Effector CD4-positive, alpha-beta T cell (primary cell): ENCODE results near the gene FBRS.
"Not testable (repeated sequence)": the region's sequence is repeated elsewhere in the genome, so short reads cannot be mapped to it uniquely, and the experiment has no call there.

Source experiments
- DNase-seq: peaks from one replicate; pipeline ENCODE4 v3.0.0-alpha.2; 2020
- total RNA-seq: gene quantifications from one replicate; lab custom pipeline; 2026; lab: John Stamatoyannopoulos, UW

Gene FBRS
- total RNA-seq, result 183 reads per million, percentile 91 among the genes with 10 or more reads in this experiment

DNA sequence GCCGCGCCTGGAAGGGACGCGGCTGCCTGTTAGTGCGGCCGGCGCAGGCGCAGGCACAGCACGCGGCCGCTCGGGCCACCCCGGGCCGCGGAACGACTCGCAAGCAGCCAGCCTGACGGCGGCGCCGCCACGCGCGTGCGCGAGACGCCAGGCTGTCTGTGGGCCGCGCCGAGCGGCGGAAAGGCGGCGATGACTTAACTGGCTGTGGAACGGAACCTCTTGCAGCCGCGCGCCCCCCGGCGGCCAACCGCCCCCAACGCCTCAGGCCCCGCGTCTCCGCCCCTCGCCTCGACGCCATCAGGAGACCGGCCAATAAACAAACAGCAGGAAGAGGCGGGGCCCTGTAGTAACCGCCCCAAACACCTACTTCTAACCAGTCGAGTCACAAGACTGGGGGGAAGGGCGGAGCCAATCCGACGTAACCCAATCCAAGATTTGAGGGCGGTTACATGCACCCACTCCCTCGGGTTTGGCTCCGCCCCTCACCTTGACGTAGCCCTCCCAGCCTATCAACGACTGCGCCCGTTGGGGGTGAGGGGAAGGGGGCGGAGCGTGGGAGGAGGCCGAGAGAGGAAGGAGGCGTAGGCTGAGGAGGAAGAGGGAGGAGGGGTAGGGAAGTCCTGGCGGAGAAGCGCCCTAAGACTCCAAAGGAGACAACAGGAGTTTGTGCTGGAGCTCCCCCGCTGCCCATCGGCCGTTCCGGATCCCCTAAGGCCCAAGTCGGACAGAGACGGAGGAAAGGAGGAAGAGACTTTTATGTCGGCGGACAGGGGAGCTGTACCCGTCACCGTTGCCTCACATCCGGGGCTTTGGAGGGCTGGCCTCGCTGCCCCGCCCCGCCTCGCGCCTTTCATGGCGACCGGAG is at the start of gene FBRS:
Gene FBRS (plus strand): TSS at position 566 of the 865 bp plus-strand sequence. CDS start 1,088 bp downstream, outside the sequence.
- DNase-seq, result peak; percentile 100

DNA sequence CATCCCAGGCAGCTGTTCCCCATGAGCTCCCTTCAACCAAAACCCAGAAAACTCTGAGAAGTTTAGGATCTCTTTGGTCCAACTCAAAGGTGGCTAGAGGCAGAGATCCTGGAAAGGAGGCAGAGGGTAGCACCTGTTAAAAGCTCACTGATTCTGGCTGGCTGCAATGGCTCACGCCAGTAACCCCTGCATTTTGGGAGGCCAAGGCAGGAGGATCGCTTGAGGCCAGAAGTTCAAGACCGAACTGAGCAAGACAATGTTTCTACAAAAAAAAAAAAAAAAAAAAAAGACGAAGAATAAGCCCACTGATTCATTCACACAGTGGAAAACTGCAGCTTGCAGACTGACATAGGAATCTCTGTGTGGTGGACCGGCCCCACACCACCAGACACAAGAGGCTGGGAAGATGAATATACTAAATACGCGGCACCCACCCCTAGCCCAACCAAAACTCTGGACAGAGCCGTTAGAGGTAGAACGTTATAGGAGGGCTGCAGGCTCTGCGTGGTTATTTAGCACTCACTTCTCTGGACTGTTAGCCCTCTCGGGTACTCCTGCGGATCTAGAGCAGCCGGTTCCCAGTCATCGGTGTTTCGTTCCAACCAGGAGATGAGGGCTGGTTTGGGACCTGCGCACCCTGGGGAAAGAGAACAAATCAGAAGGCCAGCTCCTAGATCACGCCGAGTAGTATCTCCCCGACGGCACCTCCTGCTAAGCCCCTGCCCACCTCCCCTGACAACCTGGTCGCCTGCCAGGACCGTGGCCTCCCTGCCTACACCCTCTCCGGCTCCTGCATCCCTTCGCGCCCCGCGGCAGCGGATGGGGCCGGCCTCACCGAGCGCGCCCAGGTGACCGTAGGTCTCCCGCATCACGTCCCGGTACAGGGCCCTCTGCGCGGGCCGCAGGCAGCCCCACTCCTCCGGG is 49.0 kb upstream of the FBRS start:
- DNase-seq, result no peak

DNA sequence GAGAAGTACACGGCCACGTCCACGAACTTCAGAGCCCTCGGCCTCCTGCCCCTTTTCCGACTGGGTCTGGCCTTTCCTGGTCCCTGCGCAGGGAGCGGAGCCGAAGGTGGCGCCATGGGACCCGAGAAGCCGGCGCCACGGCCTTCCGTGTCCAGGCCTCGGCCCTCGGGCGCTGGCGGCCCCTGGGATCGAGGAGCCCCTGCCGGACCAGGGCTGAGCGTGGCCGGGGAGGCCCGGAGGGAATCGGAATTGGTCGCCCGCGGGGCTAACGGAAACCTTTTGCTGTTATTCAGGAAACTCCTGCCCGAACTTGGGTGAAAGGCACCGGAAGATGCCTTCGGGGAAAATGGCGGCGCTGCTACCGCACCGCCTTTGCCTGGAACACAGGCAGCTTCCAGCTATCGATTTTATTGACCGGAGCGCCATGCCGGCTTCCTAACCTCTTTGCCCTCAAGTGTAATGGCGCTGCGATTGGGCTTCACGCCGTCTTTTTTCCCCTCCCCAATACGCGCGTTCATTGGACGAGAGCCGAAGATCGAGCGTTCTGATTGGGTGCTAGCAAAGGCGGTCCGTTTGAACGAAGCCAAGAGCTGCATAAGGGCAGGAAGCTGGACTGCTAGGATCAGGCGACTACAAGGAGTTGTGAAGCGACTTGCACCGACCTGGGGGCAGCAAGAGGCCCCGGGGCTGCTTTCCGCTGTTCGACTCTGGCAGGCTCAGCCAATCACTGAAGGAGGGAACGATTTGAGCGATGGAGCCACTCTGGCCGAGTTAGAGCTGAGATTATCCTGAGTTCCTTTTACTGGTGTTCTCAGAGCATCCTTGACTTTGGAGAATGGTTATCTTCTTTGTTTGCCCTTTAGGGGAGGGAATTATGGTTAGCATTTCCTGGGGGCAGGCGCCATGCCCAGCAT is 48.0 kb upstream of the FBRS start, which contains the start of gene ZNF689:
Gene ZNF689 (minus strand): TSS at position 464 of the 914 bp plus-strand sequence. CDS start 348 bp downstream, at position 116.
- peak; percentile 94 for DNase-seq

DNA sequence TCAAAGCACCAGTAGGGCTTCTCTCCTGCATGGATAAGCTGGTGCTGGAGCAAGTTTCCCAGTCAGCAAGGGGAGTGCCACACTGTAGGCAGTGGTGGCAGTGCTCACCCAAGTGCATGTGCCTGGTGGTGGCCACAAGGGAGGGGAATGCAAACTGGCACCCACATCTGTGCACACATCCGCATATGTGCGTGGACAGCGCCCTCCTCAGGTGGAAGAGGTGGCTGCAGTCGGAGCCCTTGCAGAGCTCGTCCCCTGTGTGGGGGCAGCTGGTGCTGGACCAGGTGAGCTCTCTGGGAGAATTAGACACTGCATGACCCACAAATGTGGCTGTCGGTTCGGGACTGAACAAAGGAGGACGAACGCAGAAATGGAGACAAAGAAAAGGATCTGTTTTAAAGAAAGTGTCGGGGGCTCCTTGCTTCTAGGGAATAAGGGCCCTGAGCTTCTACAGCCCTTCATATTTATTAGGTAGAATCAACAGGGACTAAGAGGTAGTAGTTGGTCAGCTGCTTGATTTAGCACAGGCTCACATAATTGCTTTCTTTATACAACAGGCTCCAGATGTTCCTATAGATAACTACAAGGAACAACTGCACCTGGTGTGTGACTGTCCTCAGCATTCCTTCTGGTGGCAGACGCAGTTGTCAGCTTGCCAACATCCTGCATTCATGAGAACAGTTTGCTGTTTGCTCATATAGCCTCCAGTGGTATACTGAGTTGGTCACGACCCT is 42.7 kb upstream of the FBRS start:
- DNase-seq, result peak; percentile 63

DNA sequence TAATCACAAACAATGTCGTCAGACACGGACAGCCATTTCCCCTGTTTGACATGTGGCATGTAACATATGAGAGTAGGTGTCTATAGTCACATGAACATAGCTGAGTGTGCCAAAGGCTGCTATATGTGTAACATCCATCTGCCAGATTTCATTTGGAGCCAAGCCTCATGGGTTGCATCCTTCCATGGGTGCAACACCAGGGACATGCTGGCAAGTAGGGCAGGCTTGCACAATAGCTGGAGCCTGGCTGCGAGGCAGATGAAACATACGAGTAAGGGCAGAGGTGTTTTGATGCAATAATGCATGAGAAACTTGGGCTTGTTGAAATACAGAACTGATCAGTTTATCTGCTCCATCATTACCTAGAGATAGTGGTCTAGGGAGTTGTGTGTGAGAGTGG is 39.0 kb upstream of the FBRS start:
- no peak for DNase-seq

DNA sequence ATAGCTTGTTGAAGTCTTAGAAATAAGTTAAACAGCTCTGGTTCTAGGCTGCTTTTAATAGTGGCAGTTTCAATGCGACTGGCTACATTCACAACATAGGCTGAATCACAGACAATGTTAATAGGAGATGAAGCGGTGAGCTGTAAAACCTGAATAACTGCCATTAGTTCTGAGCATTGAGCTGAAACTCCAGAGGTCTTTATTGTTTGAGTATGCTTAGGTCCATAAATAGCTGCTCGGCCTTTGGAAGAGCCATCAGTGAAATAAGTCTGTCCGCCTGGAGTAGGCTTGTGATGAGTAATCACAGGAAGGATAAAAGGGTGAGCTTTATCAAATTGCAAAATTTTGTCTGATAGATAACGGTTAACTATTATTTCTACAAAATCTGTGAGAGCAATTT is 38.6 kb upstream of the FBRS start:
- DNase-seq, result no peak

DNA sequence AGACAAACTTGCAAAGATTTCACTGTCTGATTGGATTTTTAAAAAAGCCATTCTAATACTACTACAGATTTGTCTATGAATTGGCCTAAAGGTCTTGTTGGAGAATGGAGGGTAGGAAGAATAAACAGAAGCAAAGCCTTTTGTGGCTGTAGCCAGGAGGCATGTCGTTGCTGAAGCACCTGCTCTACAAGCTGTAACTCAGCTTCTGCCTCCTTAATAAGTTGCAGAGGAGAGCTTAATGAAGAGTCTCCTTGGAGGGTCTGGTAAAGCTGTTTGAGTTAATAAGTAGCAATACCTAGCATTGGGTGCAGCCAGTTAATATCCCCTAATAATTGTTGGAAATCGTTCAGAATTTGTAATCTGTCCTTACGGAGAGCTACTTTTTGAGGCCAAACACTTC is 38.1 kb upstream of the FBRS start:
- DNase-seq, result no peak

DNA sequence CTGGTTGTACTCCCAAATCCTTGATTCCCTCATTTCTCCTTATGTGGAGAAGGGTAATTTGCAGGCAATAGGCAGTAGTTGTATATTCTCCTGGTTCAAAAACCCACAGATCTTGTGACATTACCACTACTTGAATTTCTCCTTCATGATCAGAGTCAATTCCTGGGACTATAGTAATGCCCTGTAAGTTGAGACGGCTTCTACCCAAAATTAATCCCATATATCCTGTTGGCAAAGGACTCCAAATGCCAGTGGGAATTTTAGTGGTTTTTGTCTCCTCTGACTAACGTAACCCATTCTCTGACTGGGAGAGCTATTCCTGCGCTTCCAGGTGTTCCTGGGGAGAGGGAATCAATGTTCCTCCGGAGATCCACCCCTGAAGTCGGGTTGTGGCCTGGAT is 36.5 kb upstream of the FBRS start:
- DNase-seq, result no peak

DNA sequence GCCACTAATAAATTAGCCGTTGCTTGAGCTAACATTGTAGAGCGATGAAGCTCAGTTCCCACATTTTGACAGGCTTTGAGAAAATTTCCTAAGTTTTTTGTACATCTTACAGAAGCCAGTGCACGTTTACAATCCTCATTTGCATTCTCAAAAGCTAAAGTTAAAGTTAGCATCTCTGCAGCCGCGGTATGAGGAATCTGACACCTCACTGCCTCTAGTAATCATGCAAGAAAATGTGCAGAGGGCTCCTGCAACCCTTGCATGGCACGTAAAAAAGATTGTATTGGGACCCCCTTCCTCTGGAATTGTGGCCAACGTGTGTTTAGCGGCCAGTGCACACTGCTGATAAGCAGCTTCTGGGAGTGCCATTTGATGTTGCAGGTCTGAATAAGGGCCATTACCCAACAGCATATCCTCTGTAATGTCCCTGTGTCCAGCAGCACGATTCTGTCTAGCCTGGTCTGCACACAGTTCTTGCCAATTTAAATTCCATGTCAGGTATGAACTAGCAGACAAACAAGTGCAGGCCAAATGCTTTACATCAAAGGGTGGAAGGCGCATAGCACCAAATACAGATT is 35.7 kb upstream of the FBRS start:
- DNase-seq, result no peak

DNA sequence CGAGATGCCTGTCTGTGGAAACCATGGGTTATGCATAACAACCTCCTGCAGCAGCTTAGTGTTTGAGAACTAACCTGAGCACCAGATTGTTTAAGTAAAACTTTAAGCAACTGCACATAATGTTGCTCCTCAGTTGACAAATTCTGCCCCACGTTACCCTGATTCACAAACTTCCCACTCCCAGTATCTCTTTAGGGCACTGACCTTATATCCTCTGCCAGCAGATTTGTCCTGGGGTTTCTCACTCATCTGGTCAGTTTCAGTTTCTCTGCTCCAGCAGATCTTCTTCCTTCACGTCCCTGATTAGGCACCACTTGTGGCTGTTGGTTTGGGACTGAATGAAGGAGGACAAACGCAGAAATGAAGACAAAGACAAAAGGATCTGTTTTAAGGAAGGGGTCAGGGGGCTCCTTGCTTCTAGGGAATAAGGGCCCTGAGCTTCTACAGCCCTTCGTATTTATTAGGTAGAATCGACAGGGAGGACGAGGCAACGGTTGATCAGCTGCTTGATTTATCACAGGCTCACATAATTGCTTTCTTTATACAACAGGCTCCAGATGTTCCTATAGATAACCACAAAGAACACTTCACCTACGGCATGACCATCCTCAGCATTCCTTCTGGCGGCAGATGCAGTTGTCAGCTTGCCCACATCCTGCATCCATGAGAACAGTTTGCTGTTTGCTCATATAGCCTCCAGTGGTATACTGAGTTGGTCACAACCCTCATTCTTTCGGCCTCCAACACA is 34.5 kb upstream of the FBRS start:
- no peak for DNase-seq

DNA sequence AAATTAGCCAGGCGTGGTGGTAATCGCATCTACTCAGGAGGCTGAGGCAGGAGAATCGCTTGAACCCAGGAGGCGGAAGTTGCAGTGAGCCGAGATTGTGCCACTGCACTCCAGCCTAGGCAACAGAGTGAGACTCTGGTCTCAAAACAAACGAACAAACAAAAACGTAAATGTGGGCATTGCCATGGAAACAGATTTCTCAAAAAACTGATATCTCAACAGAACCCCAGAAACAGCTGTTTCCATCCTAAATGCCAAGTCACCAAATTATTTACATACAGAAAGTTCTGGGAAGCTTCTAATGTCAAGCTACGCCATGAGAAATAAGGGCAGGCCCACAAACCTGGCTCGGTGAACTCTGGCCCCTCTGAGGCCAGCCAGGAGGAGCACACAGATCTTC is 32.0 kb upstream of the FBRS start:
- no peak for DNase-seq

DNA sequence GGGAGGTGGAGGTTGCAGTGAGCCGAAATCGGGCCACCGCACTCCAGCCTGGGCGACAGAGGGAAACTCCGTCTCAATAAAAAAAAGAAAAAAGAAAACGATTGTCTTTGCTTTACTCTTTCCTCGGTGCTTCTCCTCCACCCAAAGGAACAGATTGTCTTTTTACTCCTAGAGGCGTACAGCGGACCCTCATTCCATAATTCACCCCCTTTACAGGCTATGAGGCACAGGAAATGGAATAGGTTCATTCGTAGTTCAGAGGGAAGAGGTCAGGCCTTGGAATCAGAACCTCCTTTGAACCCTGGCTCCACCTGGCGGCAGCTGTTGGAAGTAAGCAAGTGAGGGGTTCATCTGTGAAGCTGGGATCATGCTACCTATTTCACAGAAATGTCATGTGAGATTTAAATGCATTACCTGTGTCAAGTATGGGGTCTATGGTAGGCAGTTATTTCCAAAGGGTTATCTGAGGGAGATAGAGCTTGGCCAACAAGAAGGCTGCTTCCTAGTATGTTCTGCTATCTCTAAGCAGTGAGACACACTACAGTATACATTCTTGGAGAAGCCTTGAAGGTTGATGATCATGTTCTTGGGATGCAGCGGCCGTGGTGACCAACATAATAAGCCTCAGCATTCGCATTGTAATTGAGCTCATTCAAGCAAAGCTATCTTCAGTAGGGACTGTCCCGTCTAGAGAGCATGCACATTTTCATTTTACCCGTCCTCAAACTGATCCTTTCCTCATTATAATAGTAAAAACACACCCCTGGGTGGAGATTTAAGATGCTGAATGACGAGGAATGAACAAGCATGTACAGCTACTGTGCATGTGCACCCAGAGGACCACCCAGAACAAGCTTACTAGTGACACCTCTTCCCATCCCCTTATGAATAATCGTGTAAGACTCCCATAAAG is 29.3 kb upstream of the FBRS start:
- DNase-seq, result peak; percentile 83

DNA sequence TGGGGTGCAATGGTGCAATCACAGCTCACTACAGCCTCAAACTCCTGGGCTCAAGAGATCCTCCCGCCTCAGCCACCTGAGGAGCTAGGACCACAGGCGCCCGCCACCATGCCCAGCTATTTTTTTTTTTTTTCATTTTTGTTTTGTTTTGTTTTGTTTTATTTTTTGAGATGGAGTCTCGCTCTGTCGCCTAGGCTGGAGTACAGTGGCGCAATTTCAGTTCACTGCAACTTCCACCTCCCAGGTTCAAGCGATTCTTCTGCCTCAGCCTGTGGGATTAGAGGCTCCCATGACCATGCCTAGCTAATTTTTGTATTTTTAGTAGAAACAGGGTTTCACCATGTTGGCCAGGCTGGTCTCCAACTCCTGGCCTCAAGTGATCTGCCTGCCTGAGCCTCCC is 25.8 kb upstream of the FBRS start:
- not testable (repeated sequence) for DNase-seq

DNA sequence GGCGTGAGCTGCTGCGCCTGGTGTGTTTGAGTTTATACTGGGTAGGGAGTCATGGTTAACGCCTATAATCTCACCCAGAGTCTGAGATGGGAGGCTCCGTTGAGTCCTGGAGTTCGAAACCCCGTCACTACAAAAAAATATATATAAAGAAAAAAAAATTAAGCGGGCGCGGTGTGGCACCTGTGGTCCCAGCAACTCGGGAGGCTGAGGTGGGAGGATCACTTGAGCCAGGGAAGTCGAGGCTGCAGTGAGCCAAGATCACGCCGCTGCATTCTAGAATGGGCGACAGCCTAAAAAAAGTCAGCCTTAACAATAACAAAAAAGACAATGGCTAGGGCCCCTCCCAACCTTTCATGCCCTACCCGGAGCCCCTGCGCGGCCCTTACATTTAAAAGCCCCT is 24.7 kb upstream of the FBRS start:
- no peak for DNase-seq

DNA sequence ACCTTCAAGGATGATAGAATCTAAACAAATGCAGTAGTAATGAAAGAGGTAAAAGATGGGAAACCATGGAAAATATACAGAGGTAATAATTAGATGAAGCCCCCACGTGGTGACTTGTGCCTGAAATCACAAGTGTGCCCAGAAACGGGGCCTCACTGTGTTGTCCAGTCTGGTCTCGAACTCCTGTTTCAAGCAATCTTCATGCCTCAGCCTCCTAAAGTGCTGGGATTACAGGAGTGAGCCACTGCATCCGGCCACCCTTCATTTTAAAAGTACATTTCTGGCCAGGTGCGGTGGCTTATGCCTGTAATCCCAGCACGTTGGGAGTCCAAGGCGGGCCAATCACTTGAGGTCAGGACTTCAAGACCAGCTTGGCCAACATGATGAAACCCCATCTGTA is 21.6 kb upstream of the FBRS start:
- no peak for DNase-seq

DNA sequence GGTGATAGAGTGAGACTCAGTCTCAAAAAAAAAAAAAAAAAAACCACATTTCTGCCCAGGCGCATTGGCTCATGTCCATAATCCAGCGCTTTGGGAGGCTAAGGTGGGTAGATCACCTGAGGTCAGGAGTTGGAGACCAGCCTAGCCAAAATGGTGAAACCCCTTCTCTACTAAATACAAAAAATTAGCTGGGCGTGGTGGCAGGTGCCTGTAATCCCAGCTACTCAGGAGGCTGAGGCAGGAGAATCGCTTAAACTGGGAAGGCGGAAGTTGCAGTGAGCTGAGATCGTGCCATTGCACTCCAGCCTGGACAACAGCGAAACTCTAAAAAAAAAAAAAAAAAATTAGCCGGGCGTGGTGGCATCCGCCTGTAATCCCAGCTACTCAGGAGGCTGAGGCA is 21.1 kb upstream of the FBRS start:
- not testable (repeated sequence) for DNase-seq

DNA sequence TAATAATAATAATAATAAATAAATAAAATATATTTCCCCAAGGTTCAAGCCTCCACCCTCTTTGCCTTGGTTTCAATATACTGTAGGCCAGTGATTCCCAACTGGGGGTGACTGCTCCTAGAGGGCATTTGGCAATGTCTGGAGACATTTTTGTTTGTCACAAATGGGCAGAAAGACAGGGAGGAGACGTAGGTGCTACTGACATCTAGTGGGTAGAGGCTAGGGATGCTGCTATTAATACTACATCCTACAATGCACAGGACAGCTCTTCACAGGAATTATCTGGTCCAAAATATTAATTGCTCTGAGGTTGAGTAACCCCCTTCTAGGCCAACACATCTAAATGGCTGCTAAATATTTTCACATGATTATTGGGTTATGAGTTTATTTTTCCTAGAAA is 20.3 kb upstream of the FBRS start:
- DNase-seq, result no peak

DNA sequence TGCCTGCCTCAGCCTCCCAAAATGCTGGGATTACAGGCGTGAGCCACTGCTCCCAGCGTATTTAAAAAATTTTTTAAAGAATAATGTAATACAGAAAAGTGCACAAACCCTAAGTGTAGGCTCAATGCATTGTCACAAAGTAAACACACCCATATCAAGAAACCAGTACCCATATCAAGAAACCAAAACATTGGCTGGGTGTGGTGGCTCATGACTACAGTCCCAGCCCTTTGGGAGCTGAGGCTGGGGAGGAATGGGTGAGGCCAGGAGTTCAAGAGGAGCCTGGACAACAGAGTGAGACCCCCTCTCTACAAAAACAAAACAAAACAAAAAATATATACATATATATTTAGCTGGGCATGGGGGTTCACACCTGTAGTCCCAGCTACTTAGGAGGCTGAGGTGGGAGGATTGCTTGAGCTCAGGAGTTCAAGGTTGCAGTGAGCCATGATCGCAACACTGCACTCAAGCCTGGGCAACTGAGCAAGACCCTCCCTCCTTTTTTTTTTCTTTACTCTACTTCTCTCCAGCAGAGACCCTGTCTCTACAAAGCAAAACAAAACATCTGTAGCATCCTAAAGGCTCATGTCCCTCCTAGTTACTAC is 16.8 kb upstream of the FBRS start:
- DNase-seq, result no peak

DNA sequence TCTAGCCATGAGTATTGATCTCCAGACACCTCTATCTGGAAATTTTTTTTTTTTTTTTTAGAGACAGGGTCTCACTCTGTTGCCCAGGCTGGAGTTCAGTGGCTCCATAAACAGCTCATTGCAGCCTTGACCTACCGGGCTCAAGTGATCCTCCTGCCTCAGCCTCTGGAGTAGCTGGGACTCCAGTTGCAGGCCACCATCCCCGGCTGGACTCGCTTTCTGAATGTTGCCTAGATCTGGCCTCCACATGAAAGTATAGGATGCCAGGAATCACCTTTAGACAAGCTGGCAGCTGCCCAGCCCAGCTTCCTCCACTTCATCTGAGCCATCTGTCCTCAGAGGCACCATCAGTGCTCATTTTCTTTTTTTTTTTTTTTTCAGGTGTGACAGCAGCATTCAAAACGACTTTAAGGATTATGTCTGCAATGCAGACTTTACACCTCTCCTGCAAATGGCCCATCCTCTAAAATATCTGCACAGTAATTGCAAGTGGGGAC is 13.8 kb upstream of the FBRS start:
- no peak for DNase-seq
